ENCODE measurements around the gene ZNF175. TPM values are rescaled to one million over a fixed set of nuclear protein-coding genes. Genes with fewer than 3 reads are reported as not detected.

ZNF175 gene
- total and polyA plus RNA-seq, 9 donors = 6.5 to 9.7 (median 7.6) TPM

DNA sequence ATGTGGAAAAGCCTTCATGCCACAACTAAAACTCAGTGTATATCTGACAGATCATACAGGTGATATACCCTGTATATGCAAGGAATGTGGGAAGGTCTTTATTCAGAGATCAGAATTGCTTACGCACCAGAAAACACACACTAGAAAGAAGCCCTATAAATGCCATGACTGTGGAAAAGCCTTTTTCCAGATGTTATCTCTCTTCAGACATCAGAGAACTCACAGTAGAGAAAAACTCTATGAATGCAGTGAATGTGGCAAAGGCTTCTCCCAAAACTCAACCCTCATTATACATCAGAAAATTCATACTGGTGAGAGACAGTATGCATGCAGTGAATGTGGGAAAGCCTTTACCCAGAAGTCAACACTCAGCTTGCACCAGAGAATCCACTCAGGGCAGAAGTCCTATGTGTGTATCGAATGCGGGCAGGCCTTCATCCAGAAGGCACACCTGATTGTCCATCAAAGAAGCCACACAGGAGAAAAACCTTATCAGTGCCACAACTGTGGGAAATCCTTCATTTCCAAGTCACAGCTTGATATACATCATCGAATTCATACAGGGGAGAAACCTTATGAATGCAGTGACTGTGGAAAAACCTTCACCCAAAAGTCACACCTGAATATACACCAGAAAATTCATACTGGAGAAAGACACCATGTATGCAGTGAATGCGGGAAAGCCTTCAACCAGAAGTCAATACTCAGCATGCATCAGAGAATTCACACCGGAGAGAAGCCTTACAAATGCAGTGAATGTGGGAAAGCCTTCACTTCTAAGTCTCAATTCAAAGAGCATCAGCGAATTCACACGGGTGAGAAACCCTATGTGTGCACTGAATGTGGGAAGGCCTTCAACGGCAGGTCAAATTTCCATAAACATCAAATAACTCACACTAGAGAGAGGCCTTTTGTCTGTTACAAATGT lies 16.4 kb downstream of the ZNF175 start:
- Histone ChIP-seq H3K9me3 (replicated peaks; ENCODE audit: control insufficient read depth, low read depth, low read length) (peaks cover 21% of the 10 kb centered on the region), H3K4me1 (ENCODE audit: control insufficient read depth, insufficient read depth, low read length) (no peaks in the 10 kb centered on the region), H3K4me3 (ENCODE audit: low read length) (no peak overlapping the region), H3K27ac (ENCODE audit: low read length) (no peak overlapping the region), H3K36me3 (ENCODE audit: control insufficient read depth, insufficient read depth, low read length) (peaks cover 34% of the 10 kb centered on the region), H3K27me3 (ENCODE audit: control insufficient read depth, insufficient read depth, low read length) (no peaks in the 10 kb centered on the region)
- 100% methylated on average over 2 of the region's 9 CpGs for WGBS (ENCODE audit: insufficient coverage)
- DNase-seq = no peak

DNA sequence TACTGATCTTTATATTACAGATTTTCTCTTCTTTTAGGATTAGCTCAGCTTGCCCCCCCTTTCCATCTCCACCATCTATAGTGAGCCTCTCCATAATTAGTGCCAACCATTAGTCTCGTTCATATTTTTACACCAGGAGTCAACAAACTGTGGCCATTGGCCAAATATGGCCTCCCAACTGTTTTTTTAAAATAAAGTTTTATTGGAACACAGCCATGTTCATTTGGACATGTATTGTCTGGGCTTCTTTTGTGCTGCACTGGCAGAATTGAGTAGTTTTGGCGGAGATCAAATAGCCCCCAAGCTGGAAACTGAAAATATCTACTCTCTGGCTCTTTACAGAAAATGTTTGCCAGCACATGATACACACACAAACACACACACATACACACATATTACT lies 18.4 kb downstream of the ZNF175 start:
- H3K4me1 ChIP-seq (ENCODE audit: control insufficient read depth, insufficient read depth, low read length) = peaks cover 7% of the 10 kb centered on the region
- H3K36me3 ChIP-seq (ENCODE audit: control insufficient read depth, insufficient read depth, low read length) = peaks cover 22% of the 10 kb centered on the region
- H3K4me3 ChIP-seq (ENCODE audit: low read length) = no peak overlapping the region
- 100% methylated on average over 1 of the region's 2 CpGs for WGBS (ENCODE audit: insufficient coverage)
- no peak for DNase-seq
- peaks cover 21% of the 10 kb centered on the region for H3K9me3 ChIP-seq (replicated peaks; ENCODE audit: control insufficient read depth, low read depth, low read length)
- no peak overlapping the region for H3K27ac ChIP-seq (ENCODE audit: low read length)
- no peaks in the 10 kb centered on the region for H3K27me3 ChIP-seq (ENCODE audit: control insufficient read depth, insufficient read depth, low read length)

DNA sequence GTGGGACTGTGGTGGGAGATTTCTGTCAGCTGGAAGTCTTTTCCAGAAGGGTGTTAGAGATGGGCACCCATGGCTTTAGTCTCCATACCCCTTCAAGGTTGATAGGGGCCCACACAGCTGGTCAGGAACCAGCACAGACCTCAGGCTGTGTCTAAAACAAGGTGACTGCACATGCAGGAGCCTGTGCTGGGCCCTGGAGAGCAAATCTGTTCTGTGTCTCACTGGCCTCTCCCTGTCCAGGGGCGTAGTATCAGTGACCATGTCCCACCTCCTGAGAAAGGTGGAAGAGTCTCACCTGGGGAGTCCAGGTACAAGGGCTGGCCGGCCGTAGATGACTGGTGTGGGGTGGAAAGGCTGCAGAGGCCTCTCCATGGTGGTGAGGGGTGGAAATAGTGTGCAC lies 19.4 kb downstream of the ZNF175 start:
- no peak overlapping the region for H3K4me3 ChIP-seq (ENCODE audit: low read length)
- H3K4me1 ChIP-seq (ENCODE audit: control insufficient read depth, insufficient read depth, low read length) = peaks cover 15% of the 10 kb centered on the region
- H3K27me3 ChIP-seq (ENCODE audit: control insufficient read depth, insufficient read depth, low read length) = no peaks in the 10 kb centered on the region
- WGBS (ENCODE audit: insufficient coverage) = 97% methylated on average over 3 of the region's 3 CpGs
- H3K27ac ChIP-seq (ENCODE audit: low read length) = no peak overlapping the region
- no peak for DNase-seq
- peaks cover 22% of the 10 kb centered on the region for H3K36me3 ChIP-seq (ENCODE audit: control insufficient read depth, insufficient read depth, low read length)
- H3K9me3 ChIP-seq (replicated peaks; ENCODE audit: control insufficient read depth, low read depth, low read length) = peaks cover 21% of the 10 kb centered on the region

GRCh38 chr19:51592521-51592920 lies 21.4 kb downstream of the ZNF175 start:
- Histone ChIP-seq H3K27me3 (ENCODE audit: control insufficient read depth, insufficient read depth, low read length) (no peaks in the 10 kb centered on the region), H3K9me3 (replicated peaks; ENCODE audit: control insufficient read depth, low read depth, low read length) (peaks cover 6% of the 10 kb centered on the region), H3K36me3 (ENCODE audit: control insufficient read depth, insufficient read depth, low read length) (peaks cover 6% of the 10 kb centered on the region), H3K4me1 (ENCODE audit: control insufficient read depth, insufficient read depth, low read length) (peaks cover 15% of the 10 kb centered on the region), H3K4me3 (ENCODE audit: low read length) (no peak overlapping the region), H3K27ac (ENCODE audit: low read length) (no peak overlapping the region)
- no CpG with 5 or more reads among the region's 1 CpG for WGBS (ENCODE audit: insufficient coverage)
- DNase-seq = no peak

- H3K4me3 ChIP-seq (ENCODE audit: low read length) = peak overlapping the region; percentile 73
- WGBS (ENCODE audit: insufficient coverage) = 46% methylated on average over 3 of the region's 10 CpGs
- no peaks in the 10 kb centered on the region for H3K27me3 ChIP-seq (ENCODE audit: control insufficient read depth, insufficient read depth, low read length)
- no peak overlapping the region for H3K27ac ChIP-seq (ENCODE audit: low read length)
- DNase-seq = no peak
- no peaks in the 10 kb centered on the region for H3K36me3 ChIP-seq (ENCODE audit: control insufficient read depth, insufficient read depth, low read length)
- peaks cover 15% of the 10 kb centered on the region for H3K4me1 ChIP-seq (ENCODE audit: control insufficient read depth, insufficient read depth, low read length)
- H3K9me3 ChIP-seq (replicated peaks; ENCODE audit: control insufficient read depth, low read depth, low read length) = no peaks in the 10 kb centered on the region
Measured at GRCh38 chr19:51593138-51593890, 22.2 kb downstream of the ZNF175 start.

DNA sequence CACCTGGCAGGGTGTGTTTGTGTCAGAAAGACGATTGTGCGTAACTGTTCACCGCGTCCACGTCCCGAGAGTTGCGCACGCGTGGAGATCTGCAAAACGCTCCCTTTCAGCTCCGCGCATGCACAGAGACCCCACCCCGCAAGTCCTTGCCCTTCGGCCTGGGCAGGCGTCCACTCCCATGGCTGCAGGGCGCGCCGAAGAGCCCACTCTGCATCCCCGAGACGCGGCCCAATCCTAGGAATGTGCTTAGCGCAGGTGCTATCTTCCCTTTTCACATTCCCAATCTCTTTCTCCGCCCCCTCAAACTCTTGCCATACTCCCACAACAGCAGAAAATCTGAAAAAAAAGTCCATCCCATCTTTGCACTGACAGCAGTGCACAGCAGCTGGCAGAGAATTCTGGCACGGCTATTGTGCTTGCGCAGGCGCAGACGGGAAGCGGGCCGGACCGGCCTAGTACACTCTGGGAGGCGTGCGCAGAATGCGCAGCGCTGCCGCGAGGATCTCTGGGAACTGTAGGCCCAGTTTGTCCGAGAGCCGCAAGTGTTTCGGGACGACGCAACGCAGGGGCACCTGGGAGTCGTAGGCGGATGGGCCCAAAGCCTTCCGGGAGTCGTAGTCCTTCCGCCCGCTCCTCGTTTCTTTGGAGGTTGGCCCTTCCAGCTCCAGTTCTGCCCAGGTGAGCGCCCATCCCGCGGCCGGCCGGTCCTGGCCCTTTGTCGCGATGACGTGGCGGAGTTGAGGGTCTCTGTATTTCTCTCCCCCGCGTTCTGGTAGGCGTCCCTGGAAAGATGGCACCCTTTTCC lies 23.1 kb downstream of the ZNF175 start:
- Histone ChIP-seq H3K27me3 (ENCODE audit: control insufficient read depth, insufficient read depth, low read length) (peaks cover 3% of the 10 kb centered on the region), H3K36me3 (ENCODE audit: control insufficient read depth, insufficient read depth, low read length) (no peaks in the 10 kb centered on the region), H3K9me3 (replicated peaks; ENCODE audit: control insufficient read depth, low read depth, low read length) (no peaks in the 10 kb centered on the region), H3K27ac (ENCODE audit: low read length) (no peak overlapping the region), H3K4me3 (ENCODE audit: low read length) (peak overlapping the region; percentile 73), H3K4me1 (ENCODE audit: control insufficient read depth, insufficient read depth, low read length) (peaks cover 15% of the 10 kb centered on the region)
- under 1% methylated on average over 60 of the region's 61 CpGs for WGBS (ENCODE audit: insufficient coverage)
- peak; percentile 99 for DNase-seq

- peaks cover 7% of the 10 kb centered on the region for H3K27me3 ChIP-seq (ENCODE audit: control insufficient read depth, insufficient read depth, low read length)
- peaks cover 15% of the 10 kb centered on the region for H3K4me1 ChIP-seq (ENCODE audit: control insufficient read depth, insufficient read depth, low read length)
- H3K4me3 ChIP-seq (ENCODE audit: low read length) = peak overlapping the region; percentile 73
- DNase-seq = no peak
- no peak overlapping the region for H3K27ac ChIP-seq (ENCODE audit: low read length)
- H3K9me3 ChIP-seq (replicated peaks; ENCODE audit: control insufficient read depth, low read depth, low read length) = no peaks in the 10 kb centered on the region
- WGBS (ENCODE audit: insufficient coverage) = 35% methylated on average over 4 of the region's 6 CpGs
- no peaks in the 10 kb centered on the region for H3K36me3 ChIP-seq (ENCODE audit: control insufficient read depth, insufficient read depth, low read length)
Measured at GRCh38 chr19:51594774-51595109, 23.7 kb downstream of the ZNF175 start.

GRCh38 chr19:51595190-51596175 lies 24.4 kb downstream of the ZNF175 start:
- Histone ChIP-seq H3K4me3 (ENCODE audit: low read length) (no peak overlapping the region), H3K36me3 (ENCODE audit: control insufficient read depth, insufficient read depth, low read length) (no peaks in the 10 kb centered on the region), H3K27ac (ENCODE audit: low read length) (no peak overlapping the region), H3K27me3 (ENCODE audit: control insufficient read depth, insufficient read depth, low read length) (peaks cover 9% of the 10 kb centered on the region), H3K4me1 (ENCODE audit: control insufficient read depth, insufficient read depth, low read length) (peaks cover 15% of the 10 kb centered on the region), H3K9me3 (replicated peaks; ENCODE audit: control insufficient read depth, low read depth, low read length) (no peaks in the 10 kb centered on the region)
- peak; percentile 11 for DNase-seq
- 80% methylated on average over 8 of the region's 8 CpGs for WGBS (ENCODE audit: insufficient coverage)

DNA sequence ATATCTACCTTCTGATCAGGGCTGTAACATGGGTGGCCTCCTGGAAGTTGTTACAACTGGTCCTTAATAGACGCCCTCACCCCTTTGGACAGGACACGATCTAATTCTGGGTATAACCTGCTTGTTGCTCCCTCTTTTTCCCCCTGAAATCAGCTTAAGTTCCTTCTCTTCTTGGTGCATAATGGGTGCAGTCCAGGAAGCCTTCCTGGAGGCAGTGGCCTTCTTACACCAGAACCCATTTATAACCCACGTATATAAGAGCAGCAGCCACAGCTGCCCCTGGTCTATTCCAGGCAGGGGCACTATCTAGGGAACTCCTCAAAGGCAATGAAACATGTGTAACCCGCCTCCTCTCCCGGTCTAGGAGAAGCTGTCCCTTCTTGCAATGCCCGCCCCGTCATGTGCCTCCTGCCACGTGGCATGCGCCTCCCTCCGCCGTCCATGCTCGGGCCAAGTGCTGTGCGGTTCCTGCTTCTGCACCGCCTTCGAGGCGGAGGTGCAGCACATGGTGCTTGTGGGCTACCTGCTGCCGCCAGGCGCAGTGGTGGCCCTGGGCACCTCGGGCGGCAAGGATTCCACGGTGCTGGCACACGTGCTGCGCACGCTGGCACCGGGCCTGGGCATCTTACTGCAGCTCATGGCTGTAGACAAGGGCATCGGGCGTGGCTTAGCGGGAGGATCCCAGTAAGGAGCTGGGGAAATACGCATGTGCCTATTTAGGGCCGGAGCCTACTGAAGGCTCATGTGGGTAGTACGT lies 27.3 kb downstream of the ZNF175 start:
- DNase-seq = no peak
- Histone ChIP-seq H3K4me3 (ENCODE audit: low read length) (no peak overlapping the region), H3K36me3 (ENCODE audit: control insufficient read depth, insufficient read depth, low read length) (no peaks in the 10 kb centered on the region), H3K9me3 (replicated peaks; ENCODE audit: control insufficient read depth, low read depth, low read length) (no peaks in the 10 kb centered on the region), H3K27me3 (ENCODE audit: control insufficient read depth, insufficient read depth, low read length) (peaks cover 26% of the 10 kb centered on the region), H3K4me1 (ENCODE audit: control insufficient read depth, insufficient read depth, low read length) (peaks cover 15% of the 10 kb centered on the region), H3K27ac (ENCODE audit: low read length) (no peak overlapping the region)
- WGBS (ENCODE audit: insufficient coverage) = 92% methylated on average over 31 of the region's 31 CpGs
